GM19397 (cell line): ENCODE results near the gene IVL.

Source experiments
- ATAC-seq: cut with Tn5 transposase; IDR thresholded peaks from one replicate; pipeline ENCODE4 v1.9.1; 2021; ENCODE audit warnings: mild to moderate bottlenecking, moderate library complexity; ENCODE audit not compliant: unreplicated experiment

The IVL gene

GRCh38 chr1:152946651-152947256 is 38.4 kb downstream of the IVL start, which contains the start of gene SPRR5:
Gene SPRR5 (plus strand): TSS chr1:152947206. CDS start chr1:152948555, 1,349 bp downstream.
- ATAC-seq, result no peak

- no peak for ATAC-seq
These were observed 43.4 kb downstream of the IVL start for GRCh38 chr1:152951711-152952110.

GRCh38 chr1:152953761-152954160 is 45.4 kb downstream of the IVL start:
- no peak for ATAC-seq

- no peak for ATAC-seq
These were observed 46.1 kb downstream of the IVL start for GRCh38 chr1:152954436-152954835.

- ATAC-seq, result no peak
These were observed 49.2 kb downstream of the IVL start for GRCh38 chr1:152957561-152957960.

- no peak for ATAC-seq
These were observed 50.9 kb downstream of the IVL start for GRCh38 chr1:152959273-152959672.

- no peak for ATAC-seq
These were observed 51.6 kb downstream of the IVL start for GRCh38 chr1:152959801-152960451.

- ATAC-seq, result no peak
These were observed 52.2 kb downstream of the IVL start for GRCh38 chr1:152960452-152961044.
